HG03108 (cell line): ENCODE data around the gene HNF1B.

Experiments
- ATAC-seq: cut with Tn5 transposase; IDR thresholded peaks from one replicate; pipeline ENCODE4 v1.9.1; 2021; ENCODE audit warnings: moderate library complexity; ENCODE audit not compliant: unreplicated experiment

The HNF1B gene

DNA sequence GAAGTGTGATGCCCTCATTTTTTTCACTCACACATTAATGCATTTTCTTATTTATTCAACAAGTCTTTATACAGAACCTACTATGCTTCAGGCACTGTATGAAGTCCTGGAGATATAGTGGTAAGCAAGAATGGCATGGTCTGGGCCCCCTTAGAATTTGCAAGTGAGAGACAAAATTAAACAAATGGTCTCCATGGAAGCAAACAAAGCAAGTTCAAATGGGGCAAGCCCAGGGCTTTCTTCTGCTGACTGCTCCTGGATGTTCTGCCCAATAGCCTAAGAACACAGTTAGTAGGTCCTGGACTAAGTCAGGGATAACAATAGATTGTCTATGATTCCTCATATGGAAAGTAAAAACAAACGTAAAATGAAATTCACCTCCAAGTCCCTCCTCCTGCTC lies 70.3 kb downstream of the HNF1B start:
- no peak for ATAC-seq

DNA sequence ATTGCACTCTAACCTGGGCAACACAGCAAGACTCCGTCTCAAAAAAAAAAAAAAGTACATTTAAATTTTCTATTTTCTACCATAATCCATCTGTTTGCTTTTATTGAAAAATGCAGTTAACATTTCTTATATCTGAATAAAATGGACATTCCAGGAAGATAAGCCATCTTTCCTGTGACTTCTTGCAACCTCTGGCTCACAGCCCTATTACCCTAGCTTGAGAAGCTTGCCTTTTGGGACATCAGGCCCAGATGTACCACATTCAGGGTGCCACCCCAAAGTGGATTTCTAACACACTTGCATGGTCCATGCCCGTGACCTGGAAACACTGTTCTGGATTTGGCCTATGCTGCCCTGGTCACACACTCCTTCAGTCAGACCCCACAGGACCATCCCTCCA lies 71.5 kb downstream of the HNF1B start:
- ATAC-seq: no peak

DNA sequence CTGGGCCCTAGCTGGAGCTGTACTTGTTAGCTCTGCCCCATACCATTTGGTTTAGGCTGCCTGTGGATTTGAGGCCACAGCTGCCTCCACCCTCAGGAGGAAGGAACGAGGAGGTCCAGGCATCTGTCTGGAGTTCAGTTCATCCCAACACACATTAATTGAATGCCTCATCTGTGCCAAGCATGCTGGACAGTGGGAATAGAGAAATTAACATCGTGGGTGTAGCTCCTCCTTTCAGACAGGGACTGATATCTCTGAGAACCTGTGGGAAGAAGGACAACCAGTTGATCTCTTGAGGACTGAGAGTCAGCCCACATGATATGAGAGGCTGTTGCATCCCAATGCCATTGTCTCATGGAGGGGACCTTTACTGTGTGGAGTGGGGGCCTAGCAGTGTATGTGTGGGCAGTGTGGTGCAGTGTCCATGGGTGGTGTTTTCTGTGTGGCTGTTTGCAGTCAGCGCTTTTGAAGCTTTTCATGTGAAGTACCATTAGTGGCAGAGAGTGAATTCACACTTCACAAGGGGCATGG lies 72.2 kb downstream of the HNF1B start:
- no peak for ATAC-seq

DNA sequence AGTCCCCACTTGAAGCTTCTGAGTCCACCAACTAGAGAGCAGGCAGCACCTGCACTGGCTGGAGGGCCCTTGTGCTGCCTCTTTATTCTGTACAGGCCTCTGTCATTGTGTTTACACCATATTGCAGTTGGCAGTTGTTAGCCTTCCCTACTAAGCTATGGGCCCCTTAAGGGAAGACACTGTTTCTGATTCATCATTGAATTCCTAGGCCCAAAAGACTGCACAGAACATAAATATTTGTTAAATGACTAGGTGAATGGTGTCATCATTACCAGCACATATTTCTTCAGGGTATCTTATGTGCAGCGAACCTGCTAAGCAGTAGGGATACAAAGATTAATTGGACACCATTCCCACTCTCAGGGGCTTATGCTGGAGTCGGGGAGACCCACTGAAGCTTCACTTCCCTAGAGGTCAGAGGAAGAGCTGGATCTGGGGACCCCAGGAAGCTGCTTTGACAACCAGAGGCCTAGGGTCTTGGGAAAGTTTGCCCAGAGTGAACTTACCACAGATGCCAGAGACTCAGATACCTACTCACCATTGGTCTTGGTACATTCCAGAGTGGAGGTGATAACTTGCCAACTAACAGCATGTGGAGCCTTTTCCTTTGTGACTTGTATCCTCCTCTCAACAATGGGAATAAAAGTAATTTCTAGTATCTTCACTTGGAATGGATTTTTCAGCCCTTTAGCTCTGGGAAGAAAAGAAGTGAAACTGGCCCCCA lies 72.9 kb downstream of the HNF1B start:
- no peak for ATAC-seq

DNA sequence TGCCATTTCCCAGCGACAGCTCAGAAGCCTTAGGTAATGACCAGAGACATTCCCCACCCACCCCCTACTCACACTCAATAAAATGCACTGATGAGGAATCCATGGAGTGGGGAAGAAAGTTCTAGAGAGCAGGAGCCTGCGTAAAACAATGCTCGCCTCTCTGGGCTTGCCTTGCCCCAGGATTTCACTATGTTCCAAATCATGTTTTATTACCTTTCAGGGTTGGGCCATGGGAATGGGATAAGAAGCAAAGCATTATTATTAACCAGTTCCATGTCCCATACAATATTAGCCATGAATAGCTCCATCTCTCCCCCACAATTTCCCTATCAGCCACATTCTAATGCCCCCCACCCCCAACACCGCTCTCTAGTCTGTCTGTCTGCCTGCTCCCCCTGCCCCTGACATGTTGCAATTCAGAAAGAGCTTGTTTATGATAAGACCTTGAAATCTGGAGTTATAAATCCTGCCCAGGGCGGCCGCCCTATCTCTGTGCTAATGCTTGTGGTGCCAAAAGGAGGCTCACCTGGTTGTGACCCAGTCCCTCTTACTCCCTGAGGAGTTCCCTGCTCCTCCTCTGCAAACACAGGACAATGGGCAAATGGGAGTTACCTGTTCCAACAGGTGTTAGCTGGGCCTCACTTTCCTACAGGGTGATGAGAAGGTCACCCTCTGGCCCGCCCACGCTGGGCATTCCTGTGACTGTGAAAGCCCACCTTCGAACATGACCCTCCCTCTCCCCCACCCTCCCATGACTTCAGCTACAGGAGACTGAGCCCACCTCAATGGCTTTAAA lies 73.6 kb downstream of the HNF1B start:
- ATAC-seq: no peak

DNA sequence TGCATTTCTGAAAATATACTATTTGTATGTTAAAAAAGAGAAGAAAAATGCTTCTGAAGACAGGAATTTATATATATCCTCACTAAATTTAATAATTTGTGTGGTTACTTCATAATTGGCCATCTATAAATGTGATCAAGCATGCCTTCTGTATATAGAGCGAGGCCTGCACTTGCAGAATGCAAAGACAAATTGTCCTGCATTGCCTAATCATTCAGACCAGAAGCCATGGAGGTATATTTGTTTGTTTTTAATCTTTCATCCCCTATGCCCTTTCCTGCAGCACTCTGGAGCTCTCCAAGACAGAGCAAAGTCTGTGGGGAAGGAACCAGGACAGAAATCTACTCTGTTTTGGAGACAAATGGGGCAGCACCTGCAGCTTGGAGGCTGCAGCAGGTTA lies 77.8 kb downstream of the HNF1B start:
- no peak for ATAC-seq

DNA sequence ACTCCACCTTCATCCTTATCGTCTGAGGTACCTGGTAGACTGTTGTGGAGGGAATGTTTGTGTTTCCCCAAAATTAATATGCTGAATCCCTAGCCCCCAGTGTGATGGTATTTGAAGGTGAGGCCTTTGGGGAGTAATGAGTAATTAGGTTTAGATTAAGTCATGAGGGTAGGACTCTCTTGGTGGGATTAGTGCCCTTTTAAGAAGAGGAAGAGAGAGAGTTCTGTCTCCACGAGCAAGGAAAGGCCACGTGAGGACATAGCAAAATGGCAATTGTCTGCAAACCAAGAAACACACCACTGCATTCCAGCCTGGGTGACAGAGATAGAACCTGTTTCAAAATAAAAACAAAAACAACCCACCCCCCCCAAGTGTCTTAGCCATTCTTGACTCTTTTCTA lies 80.6 kb downstream of the HNF1B start:
- no peak for ATAC-seq

DNA sequence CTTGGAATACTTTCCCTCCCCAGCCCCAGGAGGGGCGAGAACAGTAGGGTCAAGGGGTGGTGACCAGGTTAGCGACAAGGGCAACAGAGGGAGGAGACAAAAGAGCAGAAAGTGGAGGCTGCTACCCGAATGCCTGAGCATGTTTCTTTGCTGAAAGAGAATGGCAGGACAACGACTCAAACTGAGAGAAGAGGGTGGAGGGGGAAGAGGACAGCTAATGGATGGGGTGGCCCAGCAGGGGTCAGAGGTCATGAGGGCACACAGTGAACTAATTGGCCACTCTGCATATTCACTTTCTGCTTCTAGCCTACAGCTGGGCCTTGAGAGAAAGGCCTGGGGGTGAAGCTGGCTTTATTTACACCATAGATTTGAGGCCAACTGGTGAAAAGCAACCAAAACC lies 82.5 kb downstream of the HNF1B start:
- ATAC-seq: no peak

DNA sequence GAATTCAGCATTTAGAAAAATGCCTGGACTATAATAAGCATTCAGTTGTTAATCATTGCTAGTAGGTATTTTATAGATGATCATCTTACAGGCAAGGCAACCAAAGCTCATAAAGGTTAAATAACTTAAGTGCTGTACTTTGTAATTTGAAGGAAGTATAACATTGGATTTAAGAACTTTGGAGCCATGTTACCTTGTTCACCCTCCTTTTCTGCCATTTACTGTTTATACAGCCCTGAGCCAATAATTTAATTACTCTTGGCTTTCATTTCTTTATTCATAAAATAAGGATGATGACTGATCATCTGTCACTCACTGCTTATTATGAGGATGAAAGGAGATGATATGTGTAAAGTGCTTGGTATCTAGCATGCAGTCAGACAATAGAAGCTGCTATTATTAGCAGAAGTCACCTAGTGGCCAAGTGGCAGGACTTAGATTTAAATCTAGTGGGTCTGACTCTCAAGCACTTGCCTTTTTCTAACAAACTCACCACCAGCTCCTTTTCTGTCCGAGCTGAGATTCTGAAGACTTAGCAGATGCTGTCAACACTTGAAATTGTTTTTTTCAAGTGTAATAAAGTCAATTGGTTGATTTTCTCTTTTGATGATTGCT lies 83.4 kb downstream of the HNF1B start:
- ATAC-seq: no peak

DNA sequence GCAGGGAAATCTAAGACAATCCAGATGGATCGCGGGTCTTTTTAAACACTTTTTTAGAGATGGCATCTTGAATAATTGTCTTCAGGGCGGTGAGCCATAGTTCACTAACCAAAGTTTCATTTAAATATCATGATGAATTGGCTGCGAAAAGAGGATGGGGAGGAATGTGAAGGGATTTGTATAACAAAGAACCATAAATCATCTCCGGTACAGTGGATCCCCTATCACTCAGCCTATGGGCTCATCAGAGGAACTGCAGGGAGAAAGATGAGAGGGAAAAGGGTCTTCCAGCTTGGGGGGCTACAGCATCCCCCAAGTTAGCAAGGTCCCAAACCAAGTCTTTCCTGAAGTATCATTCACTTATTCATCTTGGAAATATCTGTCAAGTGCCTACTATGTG lies 84.9 kb downstream of the HNF1B start:
- no peak for ATAC-seq

DNA sequence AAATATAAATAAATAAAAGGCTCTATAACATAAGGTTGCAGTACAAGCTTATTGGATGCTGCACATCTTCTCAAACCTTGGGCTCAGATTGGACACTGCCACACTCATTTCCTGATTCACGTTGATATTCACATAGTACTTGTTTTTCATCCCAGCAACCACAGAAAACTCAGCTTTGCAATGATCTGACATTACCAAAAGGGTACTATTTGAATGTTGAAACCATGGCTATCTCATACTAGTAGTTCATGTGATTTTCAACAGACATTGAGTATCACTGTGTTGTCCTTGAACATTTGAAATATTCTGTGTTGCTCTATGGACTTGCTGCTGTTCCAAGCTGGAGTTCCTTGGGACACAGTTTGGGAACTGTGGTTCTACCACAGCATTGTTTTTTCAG lies 87.7 kb downstream of the HNF1B start:
- no peak for ATAC-seq

DNA sequence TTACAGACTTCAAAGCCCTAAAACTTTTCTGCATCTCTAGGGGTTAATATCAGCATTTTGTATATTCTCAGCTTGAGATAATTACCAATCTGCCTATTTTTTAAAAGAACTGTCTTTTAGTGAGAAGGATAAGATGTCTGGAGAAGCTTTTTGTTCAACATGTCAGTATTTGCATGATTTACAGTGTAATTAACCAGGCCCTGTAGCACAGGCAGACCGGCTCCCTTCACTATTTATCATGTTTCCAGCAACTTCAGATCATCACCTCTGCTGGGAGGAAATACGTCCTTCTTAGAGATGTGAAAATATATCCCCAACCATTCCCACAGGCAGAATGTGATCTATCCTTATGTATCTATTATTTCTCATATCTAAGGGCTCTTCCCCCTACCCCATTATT lies 93.0 kb downstream of the HNF1B start:
- ATAC-seq: no peak

DNA sequence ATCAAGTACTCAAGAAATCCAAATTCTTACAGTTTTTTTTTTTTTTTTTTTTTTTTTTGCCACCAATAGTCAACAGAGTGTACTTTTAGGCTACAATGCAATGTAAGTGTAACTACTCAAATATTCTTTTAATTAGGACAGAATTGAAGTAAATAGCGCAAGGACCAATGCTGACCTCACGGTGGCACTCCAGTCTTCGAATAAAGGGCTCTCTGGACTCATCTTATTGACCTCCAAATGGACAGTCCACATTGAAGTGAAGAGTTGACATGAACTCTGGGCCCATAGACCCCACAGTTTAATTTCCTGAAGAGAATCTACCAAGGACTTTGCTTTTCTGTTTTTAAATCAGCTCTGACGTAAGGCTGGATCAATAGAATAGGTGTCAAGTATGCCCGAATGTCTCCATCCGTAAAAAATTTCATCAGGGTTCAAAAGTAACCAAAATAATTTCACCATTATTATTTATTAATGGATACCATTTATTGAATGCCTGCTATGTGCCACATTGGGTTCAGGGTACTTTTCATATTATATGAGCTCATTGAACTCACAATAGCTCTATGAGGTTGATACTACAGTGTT lies 94.3 kb downstream of the HNF1B start:
- no peak for ATAC-seq

DNA sequence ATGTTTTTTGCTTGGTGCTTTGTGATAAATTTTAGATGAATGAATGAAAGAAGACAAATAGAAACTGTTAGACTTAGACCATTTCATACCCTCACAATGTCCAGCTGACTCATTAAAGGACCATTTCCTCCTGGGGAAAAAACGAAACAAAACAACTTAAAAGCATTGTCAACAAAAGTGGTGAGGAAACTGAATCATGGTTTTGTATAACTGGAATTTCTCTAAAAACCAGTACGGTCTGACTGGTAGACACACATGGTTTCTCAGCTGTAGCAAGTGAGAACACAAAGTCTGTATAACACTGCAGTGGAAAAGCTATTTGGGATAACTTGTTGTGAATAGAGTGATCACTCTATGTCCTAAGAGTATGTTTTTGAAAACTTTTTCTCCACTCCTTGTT lies 96.3 kb downstream of the HNF1B start:
- no peak for ATAC-seq

DNA sequence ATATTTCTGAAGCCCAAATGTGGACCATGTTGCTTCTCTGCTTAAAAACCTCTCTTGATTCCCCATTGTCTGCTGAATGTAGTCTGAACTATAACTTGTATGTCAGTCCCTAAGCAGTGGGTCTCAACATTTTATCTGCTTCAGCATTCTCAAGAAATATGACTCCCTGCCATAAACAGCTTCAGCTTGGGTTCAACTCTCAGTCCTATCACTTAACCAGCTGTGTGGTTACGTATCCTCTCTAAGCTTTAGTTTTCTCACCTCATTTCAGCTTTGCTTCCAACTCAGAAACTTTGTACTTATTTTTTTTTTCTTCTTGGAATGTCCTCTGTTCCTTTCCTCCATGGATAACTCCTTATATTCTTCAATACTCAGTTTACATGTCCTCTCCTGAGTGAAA lies 97.0 kb downstream of the HNF1B start:
- ATAC-seq: no peak

DNA sequence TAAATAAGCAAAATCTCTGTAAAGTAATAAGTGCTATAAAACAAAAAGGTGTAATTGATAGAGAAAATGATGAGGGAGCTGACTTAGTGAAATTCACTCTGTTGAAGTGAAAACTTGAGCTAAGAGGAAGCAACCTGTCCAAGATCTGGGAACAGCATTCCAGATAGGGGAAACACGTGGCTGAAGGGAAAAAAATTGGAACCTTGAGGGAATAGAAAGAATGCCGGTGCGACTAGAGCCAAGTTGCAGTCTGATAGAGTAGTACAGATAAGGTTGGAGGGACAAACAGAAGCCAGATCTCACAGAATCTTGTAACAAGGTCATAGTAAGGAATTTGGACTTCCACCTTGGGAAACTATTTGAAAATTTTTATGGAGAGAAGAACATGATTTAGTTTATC lies 101.0 kb downstream of the HNF1B start:
- no peak for ATAC-seq

DNA sequence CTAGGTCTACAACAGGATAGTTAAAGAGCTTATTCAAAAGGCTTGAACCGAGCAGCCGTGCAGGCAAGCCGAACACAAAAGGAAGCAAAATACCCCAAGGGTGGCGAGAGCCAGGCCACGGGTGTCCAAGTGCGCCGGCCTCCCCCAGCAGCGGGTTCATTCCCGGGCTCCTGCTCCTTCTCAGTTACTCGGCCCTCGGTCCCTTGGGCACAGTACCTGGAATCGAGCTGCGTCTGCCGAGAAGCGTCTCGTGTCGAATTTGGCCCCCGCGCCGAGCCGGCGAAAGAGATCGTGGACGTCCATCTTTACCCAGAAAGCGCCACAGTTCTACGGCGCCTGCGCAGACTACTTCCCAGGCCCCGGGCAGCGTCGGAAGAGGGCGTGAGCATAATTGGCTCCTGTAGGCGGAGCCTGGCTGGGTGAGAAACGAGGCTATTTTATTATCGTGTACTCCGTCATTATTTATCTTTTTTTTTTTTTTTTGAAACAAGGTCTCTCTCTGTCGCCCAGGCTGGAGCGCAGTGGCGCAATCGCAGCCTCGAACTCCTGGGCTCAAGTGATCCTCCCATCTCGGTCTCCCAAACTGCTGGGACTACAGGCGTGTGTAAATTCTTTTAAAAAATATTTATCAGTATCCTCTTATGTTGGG lies 101.6 kb downstream of the HNF1B start, which contains the start of gene DDX52:
Gene DDX52, minus strand, starts transcription at position 329 of the 649 bp plus-strand sequence. Its CDS starts 26 bp downstream, at position 303.
- ATAC-seq: peak; percentile 94

DNA sequence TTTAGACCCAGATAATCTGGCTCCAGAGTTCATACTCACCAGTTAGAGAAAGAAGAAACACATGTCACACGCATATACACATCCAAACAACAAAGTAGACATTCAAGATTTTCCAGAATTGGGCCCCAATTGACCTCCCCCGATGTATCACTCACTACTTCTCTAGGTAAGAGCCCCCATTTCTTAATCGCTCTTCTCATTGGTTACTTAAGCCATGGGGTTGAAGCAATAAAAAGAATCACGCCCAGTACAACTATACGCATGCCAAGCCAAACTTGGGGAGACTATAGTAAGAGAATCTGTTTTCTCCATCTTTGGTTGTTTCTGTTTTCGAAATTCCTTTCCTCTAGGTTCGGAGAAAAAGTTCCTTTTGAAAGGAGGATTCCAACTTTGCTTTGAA lies 102.2 kb downstream of the HNF1B start:
- ATAC-seq: no peak

DNA sequence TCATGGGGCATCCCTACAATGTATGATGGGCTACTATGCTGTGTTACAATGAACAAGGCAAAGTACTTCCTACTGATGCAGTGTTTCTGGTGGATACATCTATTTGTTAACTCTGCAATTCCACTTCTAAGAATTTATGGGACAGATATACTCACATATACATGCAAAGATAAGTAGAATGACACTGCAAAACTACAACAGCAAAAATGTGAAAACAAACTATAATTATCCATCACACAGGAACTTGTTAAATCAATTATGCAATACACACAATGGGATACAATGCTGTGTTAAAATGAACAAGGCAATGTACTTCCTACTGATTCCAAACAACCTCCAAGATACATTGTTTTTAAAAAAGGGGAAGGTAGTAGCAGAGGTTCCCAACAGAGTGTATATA lies 104.8 kb downstream of the HNF1B start:
- no peak for ATAC-seq

DNA sequence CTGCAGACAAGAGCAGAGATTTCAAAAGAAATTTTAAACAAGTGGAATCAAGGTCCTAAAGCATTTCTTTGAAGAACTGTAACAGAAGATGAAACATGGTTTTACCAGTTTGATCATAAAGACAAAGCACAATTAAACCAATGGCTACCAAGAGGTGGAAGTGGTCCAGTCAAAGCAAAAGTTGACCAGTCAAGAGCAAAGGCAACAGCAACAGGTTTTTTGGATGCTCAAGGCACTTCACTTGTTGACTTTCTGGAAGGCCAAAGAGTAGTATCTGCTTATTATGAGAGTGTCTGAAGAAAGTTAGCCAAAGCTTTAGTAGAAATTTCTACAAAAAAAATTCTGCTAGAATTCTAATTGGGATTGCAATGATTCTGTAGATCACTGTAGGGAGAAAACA lies 106.9 kb downstream of the HNF1B start:
- no peak for ATAC-seq
